HG02973 (cell line): ENCODE results near the gene C20orf202.
"Not testable (repeated sequence)": the region's sequence is repeated elsewhere in the genome, so short reads cannot be mapped to it uniquely, and the experiment has no call there.

ENCODE experiments used
- ATAC-seq: cut with Tn5 transposase; IDR thresholded peaks from one replicate; pipeline ENCODE4 v1.9.1; 2021; ENCODE audit warnings: moderate library complexity; ENCODE audit not compliant: unreplicated experiment

Gene C20orf202

DNA sequence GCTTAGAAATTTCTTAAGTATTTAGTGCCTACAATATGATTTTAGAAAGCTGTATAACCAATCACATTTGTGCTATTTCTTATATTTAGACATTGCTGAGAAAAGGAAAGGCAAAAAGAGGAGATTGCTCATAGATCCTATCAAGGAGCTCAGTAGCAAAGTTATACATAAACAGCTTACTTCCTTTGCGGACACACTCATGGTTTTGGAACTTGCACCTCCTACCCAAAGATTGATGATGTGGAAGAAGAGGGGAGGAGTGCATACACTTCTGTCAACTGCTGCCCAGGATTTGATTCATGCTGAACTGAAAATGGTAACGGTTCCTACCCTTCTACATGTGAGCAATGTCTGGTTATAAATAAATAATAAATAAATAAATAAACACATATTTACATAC, 39.3 kb downstream of the C20orf202 start:
- ATAC-seq = no peak

DNA sequence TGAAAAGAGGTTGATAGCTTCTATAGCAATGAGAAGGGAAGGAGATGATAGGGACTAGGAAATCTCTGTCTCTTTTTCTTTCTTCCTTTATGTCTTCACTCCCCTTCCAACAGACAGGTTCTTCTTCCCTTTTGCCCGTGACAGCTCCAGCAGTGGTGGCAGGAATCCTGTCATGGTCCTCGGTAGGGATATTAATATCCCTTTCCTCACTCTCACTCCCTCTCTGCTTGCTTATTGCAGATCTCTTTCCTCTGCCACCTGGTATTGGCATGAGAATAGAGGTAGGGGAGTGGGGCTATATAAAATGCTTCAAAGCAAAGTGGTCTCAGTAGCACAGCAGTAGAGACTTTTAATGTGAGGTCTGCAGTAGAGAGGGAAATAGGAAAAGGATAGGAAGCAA, 42.3 kb downstream of the C20orf202 start:
- no peak for ATAC-seq

DNA sequence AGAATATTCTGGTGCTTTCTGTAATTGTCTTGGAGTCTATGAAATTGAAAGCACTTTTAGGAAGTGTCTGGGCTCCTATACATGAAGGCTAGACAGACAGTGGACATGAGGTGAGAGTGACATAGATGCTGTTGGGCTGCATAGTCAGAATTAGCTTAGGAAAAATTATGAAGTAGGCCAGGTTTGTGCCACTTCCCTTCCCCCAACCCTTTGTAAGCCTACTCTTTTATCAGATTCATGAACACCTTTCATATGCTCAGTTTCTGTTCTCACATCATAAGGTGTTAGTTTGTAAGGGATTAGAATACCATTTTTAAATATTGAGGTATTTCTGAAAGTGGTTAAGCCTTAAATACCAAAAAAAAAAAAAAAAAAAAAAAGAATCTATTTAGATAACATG, 44.4 kb downstream of the C20orf202 start:
- ATAC-seq = no peak

DNA sequence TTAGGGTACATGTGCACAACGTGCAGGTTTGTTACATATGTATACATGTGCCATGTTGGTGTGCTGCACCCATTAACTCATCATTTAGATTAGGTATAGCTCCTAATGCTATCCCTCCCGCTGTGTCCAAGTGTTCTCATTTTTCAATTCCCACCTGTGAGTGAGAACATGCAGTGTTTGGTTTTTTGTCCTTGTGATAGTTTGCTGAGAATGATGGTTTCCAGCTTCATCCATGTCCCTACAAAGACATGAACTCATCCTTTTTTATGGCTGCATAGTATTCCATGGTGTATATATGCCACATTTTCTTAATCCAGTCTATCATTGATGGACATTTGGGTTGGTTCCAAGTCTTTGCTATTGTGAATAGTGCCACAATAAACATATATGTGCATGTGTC, 47.0 kb downstream of the C20orf202 start:
- ATAC-seq = not testable (repeated sequence)

DNA sequence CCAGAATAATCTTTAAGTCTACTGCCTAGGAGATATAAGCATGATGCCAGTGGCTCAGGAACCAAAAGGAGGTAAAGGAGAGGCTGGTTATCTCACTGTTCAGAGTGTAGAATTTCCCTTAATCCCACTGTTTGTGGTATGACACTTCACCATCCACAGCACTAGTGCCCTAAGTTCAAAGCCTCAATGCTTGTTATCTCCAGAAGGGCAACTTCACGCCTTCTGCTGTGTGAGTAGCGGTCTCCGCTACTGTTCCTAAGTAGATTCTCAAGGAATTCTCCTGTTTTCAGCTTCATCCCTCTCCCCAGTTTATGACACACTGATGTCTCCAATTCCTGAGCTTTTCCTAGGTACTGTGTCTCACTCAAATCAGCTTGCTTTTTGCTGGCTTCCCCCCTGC, 49.2 kb downstream of the C20orf202 start:
- no peak for ATAC-seq

DNA sequence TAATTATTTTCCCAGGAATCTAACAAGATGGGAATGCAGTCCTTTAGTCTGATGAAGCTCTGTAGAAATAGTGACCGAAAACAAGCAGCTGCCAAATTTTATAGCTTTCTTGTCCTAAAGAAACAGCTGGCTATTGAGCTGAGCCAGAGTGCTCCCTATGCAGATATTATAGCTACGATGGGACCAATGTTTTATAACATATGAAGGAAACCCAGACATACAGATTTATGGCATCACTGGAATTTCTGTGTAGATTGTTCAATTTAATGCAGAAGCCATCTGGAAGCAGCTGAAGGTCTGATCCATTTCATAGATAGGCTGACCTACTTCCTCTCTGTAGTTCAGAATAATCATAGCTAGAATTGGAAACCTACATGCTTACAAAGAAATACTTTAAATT, 51.0 kb downstream of the C20orf202 start:
- ATAC-seq = no peak

DNA sequence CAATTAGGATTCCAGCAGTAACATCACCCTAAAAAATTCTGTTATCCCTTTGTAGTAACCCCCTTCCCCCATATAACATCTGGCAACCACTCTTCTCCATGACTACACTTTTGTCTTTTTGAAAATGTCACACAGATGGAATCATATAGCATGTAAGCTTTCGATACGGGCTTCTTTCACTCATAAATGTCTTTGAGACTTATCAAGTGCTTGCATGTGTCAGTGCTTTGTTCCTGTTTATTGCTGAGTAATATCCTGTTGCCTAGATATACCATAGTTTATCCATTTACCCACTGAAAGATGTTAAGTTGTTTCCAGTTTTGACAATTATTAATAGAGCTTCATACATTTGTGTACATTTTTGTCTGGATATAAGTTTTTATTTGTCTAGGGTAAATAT, 52.4 kb downstream of the C20orf202 start:
- ATAC-seq = no peak
